Upper lobe of left lung (tissue), 4 donors: ENCODE measurements around the gene DNER.

Experiments used
- CTCF ChIP-seq, 6 experiments: fragments of 450-650 bp in 4 of 6; fragments of 200-600 bp in 2 of 6; sonication (generic) in 2 of 6; IDR thresholded peaks; one replicate each; pipeline ENCODE4 v1.5.1; 2016 to 2019; ENCODE audit warnings: antibody characterized with exemption in 6 of 6
- POLR2A ChIP-seq, 4 donors: fragments of 450-650 bp; IDR thresholded peaks; one replicate each; pipeline ENCODE4 v1.5.1; 2016 to 2017; ENCODE audit warnings: antibody characterized with exemption in 4 of 4, mild to moderate bottlenecking in 2 of 4

GRCh38 chr2:229475778-229476177 lies 238.6 kb downstream of the DNER start:
- no peak for TF ChIP-seq POLR2A (IDR thresholded peaks at IDR 0.05)
- no peak for TF ChIP-seq CTCF (IDR thresholded peaks at IDR 0.05)
